ENCODE measurements around the gene EML2.
"Not testable (repeated sequence)": the region's sequence is repeated elsewhere in the genome, so short reads cannot be mapped to it uniquely, and the experiment has no call there.

Gene EML2, protein sequence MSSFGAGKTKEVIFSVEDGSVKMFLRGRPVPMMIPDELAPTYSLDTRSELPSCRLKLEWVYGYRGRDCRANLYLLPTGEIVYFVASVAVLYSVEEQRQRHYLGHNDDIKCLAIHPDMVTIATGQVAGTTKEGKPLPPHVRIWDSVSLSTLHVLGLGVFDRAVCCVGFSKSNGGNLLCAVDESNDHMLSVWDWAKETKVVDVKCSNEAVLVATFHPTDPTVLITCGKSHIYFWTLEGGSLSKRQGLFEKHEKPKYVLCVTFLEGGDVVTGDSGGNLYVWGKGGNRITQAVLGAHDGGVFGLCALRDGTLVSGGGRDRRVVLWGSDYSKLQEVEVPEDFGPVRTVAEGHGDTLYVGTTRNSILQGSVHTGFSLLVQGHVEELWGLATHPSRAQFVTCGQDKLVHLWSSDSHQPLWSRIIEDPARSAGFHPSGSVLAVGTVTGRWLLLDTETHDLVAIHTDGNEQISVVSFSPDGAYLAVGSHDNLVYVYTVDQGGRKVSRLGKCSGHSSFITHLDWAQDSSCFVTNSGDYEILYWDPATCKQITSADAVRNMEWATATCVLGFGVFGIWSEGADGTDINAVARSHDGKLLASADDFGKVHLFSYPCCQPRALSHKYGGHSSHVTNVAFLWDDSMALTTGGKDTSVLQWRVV

DNA sequence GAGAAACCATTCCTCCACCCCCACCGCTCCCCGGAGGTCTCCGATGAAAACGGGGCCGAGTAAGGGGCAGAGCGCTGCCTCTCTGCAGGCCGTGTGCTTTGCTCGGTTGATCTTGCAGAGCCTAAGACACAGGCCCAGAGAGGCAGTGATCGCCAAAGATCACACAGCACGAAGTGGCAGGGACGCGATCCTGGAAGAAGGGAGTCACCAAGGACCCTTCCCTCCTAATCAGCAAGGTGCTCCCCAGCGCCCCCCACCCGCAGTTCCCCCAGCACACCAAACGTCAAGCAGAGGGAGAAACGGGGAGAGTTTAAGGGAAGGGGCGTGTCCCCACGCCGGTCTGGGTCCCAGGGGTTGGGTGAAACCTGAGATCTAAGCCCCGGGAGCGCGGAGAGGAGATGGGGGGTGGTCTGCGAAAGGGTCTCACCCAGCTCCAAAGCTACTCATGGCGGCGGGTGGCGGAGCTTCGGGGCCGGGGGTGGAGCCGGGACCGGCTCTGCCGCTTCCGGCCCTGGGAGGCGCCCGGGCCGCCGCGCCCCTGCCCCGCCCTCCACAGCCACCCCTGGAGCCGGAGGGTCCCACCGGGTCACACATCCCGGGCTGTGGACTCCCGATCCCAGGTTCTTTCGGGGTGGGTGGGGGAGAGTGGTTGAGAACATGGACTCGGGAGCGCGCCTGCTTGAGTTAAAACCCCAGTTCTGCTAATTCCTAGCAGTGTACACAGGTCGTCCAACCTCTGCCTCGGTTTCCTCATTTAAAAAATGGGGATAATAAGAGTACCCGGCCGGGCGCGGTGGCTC, at the start of gene EML2:
Gene EML2, minus strand, starts transcription at position 468 of the 800 bp plus-strand sequence. Its CDS starts 21 bp downstream, at position 447.
- DNase-seq (ENCODE audit: low read depth): no peak

DNA sequence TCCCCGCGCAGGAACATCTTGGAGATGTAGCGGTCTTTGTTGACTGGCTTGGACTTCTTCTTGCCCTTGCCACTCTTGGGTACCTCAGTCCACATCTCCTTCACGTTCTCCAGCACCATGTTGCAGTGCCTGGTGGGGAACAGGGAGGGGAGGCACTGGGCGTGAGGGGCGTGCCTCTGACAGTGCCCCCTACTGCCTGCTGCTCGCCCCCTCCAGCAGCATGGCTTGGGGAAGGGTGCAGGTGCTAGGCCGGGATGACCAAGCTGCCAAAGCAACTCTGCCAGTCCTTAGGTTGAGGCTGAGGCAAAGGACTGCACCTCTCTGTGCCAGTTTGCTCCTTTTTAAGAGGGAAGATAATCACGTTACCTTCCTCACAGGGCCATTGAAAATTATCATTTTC, 48.4 kb upstream of the EML2 start:
- DNase-seq (ENCODE audit: low read depth): no peak

DNA sequence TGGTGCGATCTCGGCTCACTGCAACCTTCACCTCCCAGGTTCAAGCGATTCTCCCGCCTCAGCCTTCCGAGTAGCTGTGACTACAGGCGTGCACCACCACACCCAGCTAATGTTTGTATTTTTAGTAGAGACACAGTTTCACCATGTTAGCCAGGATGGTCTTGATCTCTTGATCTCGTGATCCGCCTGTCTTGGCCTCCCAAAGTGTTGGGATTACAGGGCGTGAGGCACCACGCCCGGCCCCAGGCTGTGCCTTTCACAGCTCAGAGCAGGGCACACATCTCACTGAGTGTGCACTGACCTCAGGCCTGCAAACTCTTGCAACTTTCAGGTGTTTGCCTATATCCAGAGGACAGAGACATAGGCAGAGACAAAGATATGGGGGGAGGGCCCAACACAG, 45.8 kb upstream of the EML2 start:
- not testable (repeated sequence) for DNase-seq (ENCODE audit: low read depth)

DNA sequence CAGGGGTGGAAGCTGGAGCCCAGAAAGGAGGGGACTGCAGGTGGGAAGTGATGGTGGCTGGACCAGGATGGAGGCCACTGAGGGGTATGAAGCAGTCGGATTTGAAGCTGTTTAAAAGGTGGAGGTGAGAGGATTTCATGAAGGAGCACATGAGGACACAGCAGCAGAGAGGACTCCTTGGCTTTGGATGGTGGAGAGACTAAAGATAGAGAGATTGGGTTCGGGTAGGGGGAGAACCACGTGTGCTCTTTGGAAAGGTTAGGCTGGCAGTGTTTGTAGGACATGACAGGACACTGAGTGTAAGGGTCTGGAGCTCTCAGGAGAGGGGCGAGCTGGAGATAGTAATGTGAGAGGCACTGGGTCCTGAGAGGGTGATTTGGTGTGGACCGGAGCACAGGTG, 43.7 kb upstream of the EML2 start:
- DNase-seq (ENCODE audit: low read depth): no peak

DNA sequence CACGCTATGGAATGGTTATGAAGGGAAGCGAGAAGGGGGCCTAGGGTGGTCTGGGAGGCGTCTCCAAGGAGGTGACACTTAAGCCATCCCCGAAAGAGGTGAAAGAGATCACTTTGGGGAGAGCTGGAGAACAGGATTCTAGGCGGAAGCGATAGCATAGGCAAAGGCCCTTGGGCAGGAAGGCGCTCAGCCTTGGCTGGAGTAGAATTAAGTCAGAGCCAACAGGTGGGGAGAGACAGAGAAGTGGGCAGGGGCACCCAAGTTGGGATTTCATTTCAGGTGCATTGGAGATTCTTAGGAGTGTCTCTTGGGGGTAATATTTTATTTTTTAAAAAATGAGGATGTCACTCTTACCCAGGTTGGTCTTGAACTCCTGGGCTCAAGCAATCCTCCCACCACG, 42.9 kb upstream of the EML2 start:
- no peak for DNase-seq (ENCODE audit: low read depth)

DNA sequence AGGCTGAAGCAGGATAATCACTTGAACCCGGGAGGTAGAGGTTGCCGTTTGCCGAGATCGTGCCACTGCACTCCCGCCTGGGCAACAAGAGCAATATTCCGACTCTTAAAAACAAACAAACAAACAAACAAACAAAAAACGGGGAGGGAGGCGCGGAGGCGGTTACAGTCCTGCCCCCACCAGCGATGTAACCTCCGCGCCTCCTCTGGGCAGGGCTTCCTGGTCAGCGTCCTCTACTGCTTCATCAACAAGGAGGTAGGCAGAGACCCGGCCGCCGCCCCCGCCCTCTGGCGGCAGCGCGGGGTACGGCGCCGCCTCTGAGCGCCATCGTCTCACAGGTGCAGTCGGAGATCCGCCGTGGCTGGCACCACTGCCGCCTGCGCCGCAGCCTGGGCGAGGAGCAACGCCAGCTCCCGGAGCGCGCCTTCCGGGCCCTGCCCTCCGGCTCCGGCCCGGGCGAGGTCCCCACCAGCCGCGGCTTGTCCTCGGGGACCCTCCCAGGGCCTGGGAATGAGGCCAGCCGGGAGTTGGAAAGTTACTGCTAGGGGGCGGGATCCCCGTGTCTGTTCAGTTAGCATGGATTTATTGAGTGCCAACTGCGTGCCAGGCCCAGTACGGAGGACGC, 42.3 kb upstream of the EML2 start:
- DNase-seq (ENCODE audit: low read depth): peak; percentile 71

DNA sequence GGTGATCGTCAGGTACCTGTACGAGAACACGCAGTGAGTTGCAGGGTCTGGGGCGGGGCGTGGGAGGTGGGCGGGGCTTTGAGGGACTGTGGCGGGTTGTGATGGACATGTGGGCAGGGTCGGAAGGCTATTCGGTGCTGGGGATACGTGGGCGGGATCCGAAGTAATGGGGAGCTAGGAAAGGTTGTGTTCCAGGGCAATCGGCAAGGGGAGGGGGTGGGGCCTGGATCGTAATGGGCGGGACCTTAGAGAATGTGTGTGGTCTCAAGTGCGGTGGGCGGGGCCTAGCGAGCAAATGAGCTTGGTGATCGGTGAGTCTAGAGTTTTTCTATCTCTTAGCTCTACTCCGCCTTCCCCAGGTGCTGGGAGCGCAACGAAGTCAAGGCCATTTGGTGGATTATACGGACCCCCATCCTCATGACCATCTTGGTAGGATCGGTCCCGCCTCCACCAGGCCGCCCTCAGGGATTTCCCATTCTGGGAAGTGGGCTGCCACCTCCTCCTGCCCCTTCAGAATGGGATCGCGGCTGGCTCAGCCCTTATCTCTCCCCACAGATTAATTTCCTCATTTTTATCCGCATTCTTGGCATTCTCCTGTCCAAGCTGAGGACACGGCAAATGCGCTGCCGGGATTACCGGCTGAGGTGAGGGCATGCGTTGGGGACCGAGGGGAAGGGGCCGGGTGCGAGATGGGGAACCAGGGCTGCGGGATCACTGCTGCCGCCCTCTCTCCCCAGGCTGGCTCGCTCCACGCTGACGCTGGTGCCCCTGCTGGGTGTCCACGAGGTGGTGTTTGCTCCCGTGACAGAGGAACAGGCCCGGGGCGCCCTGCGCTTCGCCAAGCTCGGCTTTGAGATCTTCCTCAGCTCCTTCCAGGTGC, 38.4 kb upstream of the EML2 start:
- DNase-seq (ENCODE audit: low read depth): peak; percentile 68

DNA sequence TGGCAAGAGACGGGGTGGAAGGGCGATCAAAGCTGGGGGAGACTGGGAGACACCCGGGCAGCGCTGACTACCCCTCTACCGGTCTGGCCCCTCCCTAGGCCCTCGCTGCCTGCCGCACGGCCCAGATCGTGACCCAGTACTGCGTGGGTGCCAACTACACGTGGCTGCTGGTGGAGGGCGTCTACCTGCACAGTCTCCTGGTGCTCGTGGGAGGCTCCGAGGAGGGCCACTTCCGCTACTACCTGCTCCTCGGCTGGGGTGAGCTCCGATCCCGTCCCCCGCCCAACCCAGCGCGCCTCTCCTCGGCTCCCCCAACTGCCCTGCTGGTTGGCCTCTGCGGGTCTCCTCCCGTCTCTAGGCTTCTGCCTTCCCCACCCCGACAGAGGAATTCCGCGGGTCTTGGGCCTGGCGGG, 37.7 kb upstream of the EML2 start:
- DNase-seq (ENCODE audit: low read depth): no peak

DNA sequence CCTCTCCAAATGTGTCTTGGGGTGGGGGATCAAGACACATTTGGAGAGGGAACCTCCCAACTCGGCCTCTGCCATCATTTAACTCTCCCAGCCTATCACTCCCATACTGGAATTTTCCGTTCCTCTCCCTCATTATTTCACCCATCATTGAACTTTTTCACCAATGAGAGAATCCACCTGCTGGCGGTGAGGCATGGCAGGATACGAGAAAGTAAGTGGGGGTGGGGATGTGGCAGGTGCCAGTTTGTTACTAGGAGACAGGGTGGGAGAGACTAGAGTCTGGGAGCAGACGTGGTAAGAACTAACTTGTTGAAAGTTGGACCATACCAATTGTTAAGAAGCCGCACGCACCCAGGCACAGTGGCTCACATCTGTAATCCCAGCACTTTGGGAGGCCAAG, 35.7 kb upstream of the EML2 start:
- no peak for DNase-seq (ENCODE audit: low read depth)

DNA sequence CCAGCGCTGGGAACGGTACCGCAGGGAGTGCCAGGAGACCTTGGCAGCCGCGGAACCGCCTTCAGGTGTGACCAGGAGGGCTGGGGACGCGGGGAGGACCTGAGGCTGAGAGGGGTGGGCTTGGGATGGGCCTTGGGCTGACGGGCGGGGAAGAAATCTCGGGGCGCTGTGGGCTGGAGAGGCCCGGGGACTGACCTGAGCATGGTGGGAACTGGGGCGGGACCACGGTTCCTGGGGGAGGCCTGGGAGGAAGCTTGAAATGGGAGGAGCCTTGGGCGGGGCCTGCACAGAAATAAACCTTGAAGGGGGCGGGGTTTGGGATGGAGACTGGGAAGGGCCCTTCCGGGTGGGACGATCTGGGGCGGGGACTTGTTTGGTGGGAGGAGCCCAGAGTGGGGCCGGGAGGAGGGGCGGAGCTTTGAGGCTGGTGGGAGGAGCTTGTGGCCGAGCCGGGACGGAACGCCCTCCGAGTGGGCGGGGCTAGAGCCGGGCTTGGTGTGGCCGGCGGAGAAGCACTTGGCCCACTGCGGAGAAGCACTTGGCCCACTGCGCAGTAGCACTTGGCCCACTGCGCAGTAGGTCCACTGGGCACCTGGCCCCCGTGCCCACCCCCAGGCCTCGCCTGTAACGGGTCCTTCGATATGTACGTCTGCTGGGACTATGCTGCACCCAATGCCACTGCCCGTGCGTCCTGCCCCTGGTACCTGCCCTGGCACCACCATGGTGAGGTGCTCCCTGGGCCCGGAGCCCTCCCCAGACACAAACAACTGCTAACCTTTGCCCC, 31.7 kb upstream of the EML2 start:
- DNase-seq (ENCODE audit: low read depth): peak; percentile 66

DNA sequence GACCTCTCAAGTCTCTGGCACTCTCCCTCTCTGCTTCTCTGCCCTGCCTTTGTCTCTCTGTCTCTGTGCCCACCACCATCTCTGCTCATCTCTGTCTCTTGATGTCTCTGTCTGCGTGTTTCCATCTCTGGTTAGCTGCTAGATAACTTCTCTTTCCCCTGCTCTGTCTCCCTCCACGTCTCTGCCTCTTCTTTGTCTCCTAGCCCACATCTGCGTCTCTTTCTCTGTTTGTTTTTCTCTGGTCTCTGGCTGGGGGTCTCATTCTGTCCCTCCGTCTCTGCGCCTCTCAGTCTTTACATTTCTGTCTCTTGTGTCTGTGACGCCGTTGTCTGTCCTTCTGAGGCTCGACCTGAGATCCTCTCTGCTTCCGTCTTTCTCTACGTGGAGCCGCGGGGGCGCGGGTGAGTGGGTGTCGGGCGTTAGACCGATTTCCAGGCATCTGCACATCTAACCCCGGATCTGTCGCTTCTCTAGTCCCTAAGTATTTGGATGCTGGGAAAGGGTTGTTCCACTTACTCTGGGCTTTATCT, 29.2 kb upstream of the EML2 start:
- DNase-seq (ENCODE audit: low read depth): no peak

DNA sequence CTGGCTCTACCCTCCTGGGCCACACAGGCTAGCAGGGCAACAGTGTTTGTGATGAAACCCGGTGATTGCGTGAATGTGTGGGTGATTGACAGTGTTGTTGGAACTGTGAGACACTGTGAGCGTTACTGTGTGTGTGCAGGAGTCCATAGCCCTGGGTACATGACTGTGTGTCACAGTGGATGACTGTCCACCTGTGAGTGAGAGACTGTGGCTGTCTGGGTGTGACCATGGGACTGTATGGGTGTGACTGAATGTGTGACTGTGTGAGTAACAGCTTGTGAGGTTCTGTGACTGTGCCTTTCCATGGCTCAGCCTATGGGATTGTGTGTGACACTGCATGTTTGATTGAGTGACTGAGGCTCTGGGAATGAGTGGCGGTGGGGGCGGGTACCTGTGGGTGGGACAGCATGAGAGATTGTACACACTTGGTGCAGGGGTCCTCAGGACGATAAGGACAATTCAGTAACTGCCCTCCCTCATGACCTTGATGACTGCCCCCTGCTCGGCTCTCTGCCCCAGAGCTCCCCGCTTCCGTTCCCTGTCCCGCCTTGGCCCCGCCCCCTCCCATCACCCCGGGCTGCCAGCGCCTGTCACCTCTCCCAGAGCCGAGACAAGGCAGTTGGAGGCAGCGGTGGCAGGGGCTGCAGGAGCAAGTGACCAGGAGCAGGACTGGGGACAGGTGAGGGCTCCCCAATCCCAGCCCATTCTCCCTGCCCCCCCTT, 28.6 kb upstream of the EML2 start, which contains the start of gene GIPR:
Gene GIPR, plus strand, starts transcription at position 602 of the 722 bp plus-strand sequence. CDS start 1,300 bp downstream, outside the sequence.
- DNase-seq (ENCODE audit: low read depth): no peak

DNA sequence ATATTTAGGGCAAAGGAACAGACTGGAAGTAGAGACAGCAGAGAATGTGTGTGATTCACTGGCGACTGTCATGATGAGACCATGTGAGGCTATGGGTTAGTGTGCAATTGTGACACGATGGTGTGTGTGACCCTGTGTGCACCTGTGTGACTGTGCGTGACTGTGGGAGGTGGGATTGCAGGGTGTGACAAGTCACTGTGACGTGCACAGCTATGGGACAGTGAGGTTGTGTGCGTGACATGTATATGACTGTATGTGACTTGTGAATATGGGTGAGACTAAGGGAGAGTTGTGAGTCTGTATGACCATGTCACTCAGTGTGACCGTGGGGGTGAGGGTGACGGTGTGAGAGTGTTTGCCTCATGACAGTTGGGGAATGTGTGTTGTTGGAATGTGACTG, 25.4 kb upstream of the EML2 start:
- no peak for DNase-seq (ENCODE audit: low read depth)

DNA sequence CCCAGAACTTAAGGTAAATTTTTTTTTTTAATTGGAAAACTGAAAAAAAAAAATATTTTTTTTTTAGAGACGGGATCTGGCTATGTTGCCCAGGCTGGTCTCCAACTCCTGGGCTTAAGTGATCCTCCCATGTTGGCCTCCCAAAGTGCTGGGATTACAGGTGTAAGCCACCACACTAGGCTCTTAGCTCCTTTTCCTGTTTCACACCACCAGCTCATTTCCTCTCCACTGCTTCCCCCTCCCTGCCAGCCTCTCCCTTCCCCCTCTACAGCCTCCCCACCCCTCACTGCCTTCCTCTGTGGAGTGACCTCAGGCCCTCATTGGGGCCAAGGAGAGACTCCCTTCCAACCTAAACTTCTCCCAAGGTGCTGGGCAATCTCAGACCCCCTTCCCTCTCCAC, 24.6 kb upstream of the EML2 start:
- no peak for DNase-seq (ENCODE audit: low read depth)

DNA sequence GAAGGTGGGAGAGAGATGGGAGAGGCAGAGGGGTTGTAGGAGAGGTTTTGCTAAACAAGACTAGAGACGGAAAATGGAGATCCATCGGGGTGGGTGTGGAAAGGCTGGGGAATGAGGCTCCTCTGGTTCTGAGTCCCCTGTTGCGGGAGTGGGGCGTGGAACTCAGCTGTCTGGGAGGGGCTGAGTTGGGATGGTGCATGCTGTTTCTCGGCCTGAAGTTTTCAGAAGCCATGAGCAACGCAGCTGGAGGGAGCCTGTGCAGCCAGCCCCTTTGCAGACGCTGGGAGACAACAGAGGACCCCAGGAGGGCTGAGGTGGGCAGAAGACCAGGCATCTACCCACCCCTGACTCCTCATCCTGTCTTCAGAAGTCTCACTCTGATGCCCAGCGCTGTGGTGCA, 21.4 kb upstream of the EML2 start:
- no peak for DNase-seq (ENCODE audit: low read depth)

DNA sequence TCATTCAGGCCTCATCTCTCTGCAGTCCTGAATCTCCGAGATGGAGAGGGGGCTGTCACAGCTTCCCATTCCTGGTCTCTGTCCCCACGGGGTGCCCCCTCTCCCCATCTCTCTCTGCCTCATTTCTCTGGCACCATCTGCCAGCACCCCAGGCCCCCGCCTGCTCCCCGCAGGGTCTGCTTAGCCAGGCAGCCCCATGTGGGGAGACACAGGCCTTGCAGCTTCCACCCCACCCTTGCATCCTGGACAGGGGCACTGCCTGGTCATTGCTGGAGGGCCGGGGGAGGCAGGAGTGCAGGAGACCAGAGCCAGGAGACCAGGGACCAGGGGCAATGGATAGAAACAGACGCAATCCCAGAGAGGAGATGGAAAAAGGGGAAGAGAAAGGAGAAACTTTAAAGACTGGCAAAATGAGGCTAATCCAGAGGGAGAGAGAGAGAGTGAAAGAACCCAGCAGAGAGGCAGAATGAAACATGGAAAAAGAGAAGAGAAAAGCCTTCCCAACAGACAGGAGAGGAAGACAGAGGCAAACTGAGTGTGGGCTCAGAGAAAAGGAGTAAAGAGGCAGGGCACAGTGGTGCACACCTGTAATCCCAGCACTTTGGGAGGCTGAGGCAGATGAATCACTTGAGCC, 20.0 kb upstream of the EML2 start:
- DNase-seq (ENCODE audit: low read depth): no peak

DNA sequence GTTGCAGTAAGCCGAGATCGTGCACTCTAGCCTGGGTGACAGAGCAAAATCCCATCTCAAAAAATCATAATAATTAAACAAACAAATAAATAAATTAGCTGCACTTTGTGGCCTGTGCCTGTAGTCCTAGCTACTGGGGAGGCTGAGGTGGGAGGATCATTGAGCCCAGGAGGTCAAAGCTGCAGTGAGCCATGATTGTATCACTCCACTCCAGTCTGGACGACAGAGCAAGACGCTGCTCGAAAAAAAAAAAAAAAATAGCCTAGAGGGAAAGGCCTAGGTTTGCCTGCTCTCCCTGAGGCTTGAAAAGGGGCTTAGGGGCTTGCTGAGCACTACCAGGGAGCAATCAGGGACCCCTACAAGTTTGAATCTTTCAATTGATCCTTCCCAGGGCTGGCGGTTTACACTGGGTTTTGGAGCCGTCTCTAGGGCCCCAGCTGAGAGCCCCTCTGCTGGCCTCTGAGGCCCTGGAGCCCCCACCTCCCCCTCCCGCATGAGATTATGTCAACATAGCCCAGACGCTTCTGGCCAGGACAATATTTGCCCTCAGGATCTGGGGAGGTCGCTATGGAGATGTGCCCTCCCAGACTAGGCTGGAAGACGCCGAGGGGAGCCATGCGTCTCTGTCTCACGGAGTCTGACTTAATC, 18.4 kb upstream of the EML2 start:
- DNase-seq (ENCODE audit: low read depth): no peak

DNA sequence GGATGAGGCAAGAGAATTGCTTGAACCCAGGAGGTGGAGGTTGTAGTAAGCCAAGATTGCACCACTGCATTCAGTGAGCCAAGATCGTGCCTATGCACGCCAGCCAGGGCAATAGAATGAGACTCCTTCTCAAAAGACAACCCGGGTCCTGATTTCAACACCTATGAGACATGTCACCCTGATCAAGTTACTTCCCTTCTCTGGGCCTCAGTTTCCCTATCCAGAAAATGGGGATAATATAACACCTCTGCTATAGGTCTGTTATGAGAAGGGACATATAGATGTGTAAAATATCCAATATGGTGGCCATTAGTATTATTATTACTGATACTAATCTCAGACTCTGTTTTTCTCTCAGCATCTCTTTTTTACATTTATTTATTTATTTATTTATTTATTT, 15.9 kb upstream of the EML2 start:
- DNase-seq (ENCODE audit: low read depth): no peak
